HT-29 (cell line): Measurements from ENCODE around the gene AHCYL1. TPM values are rescaled to one million over a fixed set of nuclear protein-coding genes. Genes with fewer than 3 reads are reported as not detected.
"Not testable (repeated sequence)": the region's sequence is repeated elsewhere in the genome, so short reads cannot be mapped to it uniquely, and the experiment has no call there.

ENCODE experiments used
- DNase-seq: peaks from one replicate; pipeline ENCODE4 v3.0.0-alpha.2; 2015; ENCODE audit warnings: low spot score
- total RNA-seq: library from RNA; depleted of rRNA; stranded (reverse); fragments of >200 nt; shearing (Covaris generic); gene quantifications from 2 replicates; pipeline ENCODE4 v1.2.3, GENCODE V29; 2014; rRNA removed

AHCYL1 gene
- 45.6 and 48.7 TPM in 2 replicates for total RNA-seq

- peak; percentile 99 for DNase-seq
These were observed at the start of gene AHCYL1 for GRCh38 chr1:109984456-109985246. TSS of gene AHCYL1 (plus strand) at chr1:109984765. CDS start at chr1:109985053, 288 bp downstream.

GRCh38 chr1:109935451-109935900 is 49.1 kb upstream of the AHCYL1 start:
- DNase-seq: peak; percentile 91

- DNase-seq: no peak
These were observed 46.8 kb upstream of the AHCYL1 start for GRCh38 chr1:109937738-109938137.

GRCh38 chr1:109938556-109938955 is 46.0 kb upstream of the AHCYL1 start:
- no peak for DNase-seq

- no peak for DNase-seq
These were observed 42.1 kb upstream of the AHCYL1 start for GRCh38 chr1:109942434-109942833.

- DNase-seq: no peak
These were observed 40.0 kb upstream of the AHCYL1 start for GRCh38 chr1:109944541-109944940.

- DNase-seq: no peak
These were observed 38.1 kb upstream of the AHCYL1 start for GRCh38 chr1:109946511-109946910.

- DNase-seq: peak; percentile 35
These were observed 36.8 kb upstream of the AHCYL1 start for GRCh38 chr1:109947582-109948284.

- peak; percentile 28 for DNase-seq
These were observed 36.3 kb upstream of the AHCYL1 start for GRCh38 chr1:109948285-109948630.

- DNase-seq: no peak
These were observed 34.5 kb upstream of the AHCYL1 start for GRCh38 chr1:109950038-109950437.

- no peak for DNase-seq
These were observed 34.1 kb upstream of the AHCYL1 start for GRCh38 chr1:109950509-109950908.

GRCh38 chr1:109951501-109951900 is 33.1 kb upstream of the AHCYL1 start:
- DNase-seq: not testable (repeated sequence)

GRCh38 chr1:109954041-109954512 is 30.5 kb upstream of the AHCYL1 start:
- DNase-seq: no peak

- no peak for DNase-seq
These were observed 25.0 kb upstream of the AHCYL1 start for GRCh38 chr1:109959632-109959973.

GRCh38 chr1:109959974-109960744 is 24.4 kb upstream of the AHCYL1 start:
- DNase-seq: peak; percentile 47

GRCh38 chr1:109960745-109961094 is 23.8 kb upstream of the AHCYL1 start:
- DNase-seq: no peak

GRCh38 chr1:109963864-109964263 is 20.7 kb upstream of the AHCYL1 start:
- DNase-seq: no peak

- DNase-seq: no peak
These were observed 15.3 kb upstream of the AHCYL1 start for GRCh38 chr1:109969146-109969829.

GRCh38 chr1:109969907-109970306 is 14.7 kb upstream of the AHCYL1 start:
- DNase-seq: no peak

GRCh38 chr1:109971559-109971958 is 13.0 kb upstream of the AHCYL1 start:
- no peak for DNase-seq

- no peak for DNase-seq
These were observed 10.4 kb upstream of the AHCYL1 start for GRCh38 chr1:109974191-109974590.

GRCh38 chr1:109975718-109976117 is 8.8 kb upstream of the AHCYL1 start:
- DNase-seq: no peak
